GM23248 (cell line): Measurements from ENCODE around the gene KIF11.

Experiments used
- EZH2 ChIP-seq: fragments of 200-600 bp; sonication (generic); IDR thresholded peaks from 2 replicates; pipeline ENCODE4 v1.6.1; 2018; ENCODE audit warnings: antibody characterized with exemption, mild to moderate bottlenecking; ENCODE audit not compliant: insufficient read depth, poor library complexity, severe bottlenecking
- EZH2phosphoT487 ChIP-seq: fragments of 200-600 bp; sonication (generic); IDR thresholded peaks from 2 replicates; pipeline ENCODE4 v1.6.1; 2018; ENCODE audit warnings: antibody characterized with exemption, moderate library complexity, mild to moderate bottlenecking, low read depth; ENCODE audit not compliant: insufficient read depth

DNA sequence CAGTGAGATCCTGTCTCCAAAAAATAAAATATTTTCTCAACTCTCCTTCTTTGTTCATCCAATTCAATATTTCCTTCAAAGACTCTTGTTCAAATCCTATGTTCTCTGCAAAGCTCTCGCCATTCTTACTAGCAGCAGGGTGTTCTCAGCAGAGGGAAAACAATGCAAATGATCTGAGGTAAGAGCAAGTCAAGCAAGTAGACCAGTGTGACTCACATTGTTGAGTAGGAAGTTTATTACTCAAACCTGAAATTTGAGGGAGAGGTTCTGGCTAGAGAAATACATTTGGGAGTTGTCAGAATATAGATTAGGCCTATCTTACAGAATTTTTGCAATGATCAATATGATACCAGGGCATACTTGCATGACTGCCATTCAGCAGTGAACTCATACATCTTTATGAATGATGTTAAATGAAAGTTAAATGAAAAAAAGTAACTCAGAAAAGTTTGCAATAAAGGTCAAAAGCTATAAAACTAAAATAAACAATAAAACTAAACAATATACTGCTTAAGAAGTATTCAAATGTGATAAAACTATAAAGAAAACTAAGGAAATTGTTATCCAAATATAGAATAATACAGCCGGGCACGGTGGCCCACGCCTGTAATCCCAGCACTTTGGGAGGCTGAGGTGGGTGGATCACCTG is 24.9 kb upstream of the KIF11 start:
- TF ChIP-seq EZH2phosphoT487 (no peak), EZH2 (no peak)
